Measurements from ENCODE around the gene POU4F1.
A peak's percentile ranks its signal among the peaks of the same experiment; 100 is the strongest.

POU4F1 gene

GRCh38 chr13:78638216-78638615, 34.9 kb upstream of the POU4F1 start:
- no peak overlapping the region for H3K4me3 ChIP-seq (IDR thresholded peaks at IDR 0.05; ENCODE audit: insufficient read depth, low read depth, low read length)
- H4K20me1 ChIP-seq (ENCODE audit: insufficient read depth): 0 out of 2 replicates have a peak, but pooled peaks cover 5% of the 10 kb centered on the region
- no peaks in the 10 kb centered on the region for H3K79me2 ChIP-seq (ENCODE audit: insufficient read depth, low read depth)
- H3K4me2 ChIP-seq: peak overlapping the region; percentile 72
- H3K9ac ChIP-seq: no peak overlapping the region
- H2AFZ ChIP-seq (ENCODE audit: low read depth): no peak overlapping the region
- no peaks in the 10 kb centered on the region for H3K27me3 ChIP-seq (ENCODE audit: insufficient read depth, low read depth)
- H3K36me3 ChIP-seq (ENCODE audit: insufficient read depth): no peaks in the 10 kb centered on the region
- H3K4me1 ChIP-seq (ENCODE audit: low read depth, poor library complexity, severe bottlenecking): peaks cover 23% of the 10 kb centered on the region
- H3K27ac ChIP-seq: peak overlapping the region; percentile 28; the same call in 1 of the 2 replicates
- no peak for TF ChIP-seq CTCF (conservative IDR thresholded peaks at IDR 0.05; ENCODE audit: low read depth, low read length)

- no peak overlapping the region for H3K4me2 ChIP-seq
Observed at GRCh38 chr13:78636495-78636894, 33.1 kb upstream of the POU4F1 start.

GRCh38 chr13:78632996-78633395, 29.6 kb upstream of the POU4F1 start:
- H3K4me1 ChIP-seq (ENCODE audit: low read depth, poor library complexity, severe bottlenecking): peaks cover 11% of the 10 kb centered on the region
- no peak overlapping the region for H3K9ac ChIP-seq
- no peaks in the 10 kb centered on the region for H3K27me3 ChIP-seq (ENCODE audit: insufficient read depth, low read depth)
- H3K36me3 ChIP-seq (ENCODE audit: insufficient read depth): no peaks in the 10 kb centered on the region
- no peak overlapping the region for H3K4me2 ChIP-seq
- H2AFZ ChIP-seq (ENCODE audit: low read depth): no peak overlapping the region
- no peaks in the 10 kb centered on the region for H3K79me2 ChIP-seq (ENCODE audit: insufficient read depth, low read depth)
- no peak overlapping the region for H3K4me3 ChIP-seq (IDR thresholded peaks at IDR 0.05; ENCODE audit: insufficient read depth, low read depth, low read length)
- TF ChIP-seq CTCF (conservative IDR thresholded peaks at IDR 0.05; ENCODE audit: low read depth, low read length): no peak
- no peak overlapping the region for H3K27ac ChIP-seq
- H4K20me1 ChIP-seq (ENCODE audit: insufficient read depth): no peaks in the 10 kb centered on the region

More at GRCh38 chr13:78636495-78636894, 33.1 kb upstream of the POU4F1 start:
- Histone ChIP-seq H3K9ac (no peak overlapping the region), H3K27me3 (ENCODE audit: insufficient read depth, low read depth) (no peaks in the 10 kb centered on the region), H4K20me1 (ENCODE audit: insufficient read depth) (0 out of 2 replicates have a peak, but pooled peaks cover 5% of the 10 kb centered on the region), H3K4me3 (IDR thresholded peaks at IDR 0.05; ENCODE audit: insufficient read depth, low read depth, low read length) (no peak overlapping the region), H3K79me2 (ENCODE audit: insufficient read depth, low read depth) (no peaks in the 10 kb centered on the region), H3K27ac (no peak overlapping the region), H3K36me3 (ENCODE audit: insufficient read depth) (no peaks in the 10 kb centered on the region), H3K4me1 (ENCODE audit: low read depth, poor library complexity, severe bottlenecking) (peaks cover 23% of the 10 kb centered on the region), H2AFZ (ENCODE audit: low read depth) (no peak overlapping the region)
- TF ChIP-seq CTCF (conservative IDR thresholded peaks at IDR 0.05; ENCODE audit: low read depth, low read length): no peak

- no peak for TF ChIP-seq CTCF (conservative IDR thresholded peaks at IDR 0.05; ENCODE audit: low read depth, low read length)
- no peak overlapping the region for H3K9ac ChIP-seq
- H3K79me2 ChIP-seq (ENCODE audit: insufficient read depth, low read depth): no peaks in the 10 kb centered on the region
- H3K4me1 ChIP-seq (ENCODE audit: low read depth, poor library complexity, severe bottlenecking): no peaks in the 10 kb centered on the region
- H3K4me2 ChIP-seq: no peak overlapping the region
- no peaks in the 10 kb centered on the region for H3K36me3 ChIP-seq (ENCODE audit: insufficient read depth)
- H3K4me3 ChIP-seq (IDR thresholded peaks at IDR 0.05; ENCODE audit: insufficient read depth, low read depth, low read length): no peak overlapping the region
- H4K20me1 ChIP-seq (ENCODE audit: insufficient read depth): no peaks in the 10 kb centered on the region
- no peak overlapping the region for H2AFZ ChIP-seq (ENCODE audit: low read depth)
- no peaks in the 10 kb centered on the region for H3K27me3 ChIP-seq (ENCODE audit: insufficient read depth, low read depth)
- H3K27ac ChIP-seq: no peak overlapping the region
Observed at GRCh38 chr13:78631077-78631476, 27.7 kb upstream of the POU4F1 start.

Data from KMS-11 (cell line).